ENCODE data around the gene GPR55.

DNA sequence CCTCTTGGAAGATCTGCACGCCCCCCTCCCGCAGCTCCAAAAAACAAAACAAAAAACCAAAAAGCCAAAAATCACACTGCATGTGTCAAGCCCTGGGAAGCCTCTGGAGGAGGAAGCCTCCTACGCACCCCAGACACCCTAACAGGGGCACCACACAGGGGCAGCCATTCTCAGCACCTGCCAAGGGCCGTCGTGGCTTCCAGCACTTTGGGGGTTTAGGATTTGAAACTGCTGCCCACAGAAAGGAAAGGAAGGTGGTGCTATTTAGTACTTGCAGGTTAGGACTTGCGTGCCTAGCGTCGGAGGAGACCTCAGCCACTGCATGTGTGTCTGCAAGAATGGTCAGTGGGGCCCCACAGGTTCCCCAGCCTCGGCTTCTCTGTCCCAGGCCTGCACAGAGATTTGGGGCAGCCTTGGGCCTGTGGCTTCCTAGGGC is 419 bp upstream of the GPR55 start:
- TF ChIP-seq, protein P1, sequence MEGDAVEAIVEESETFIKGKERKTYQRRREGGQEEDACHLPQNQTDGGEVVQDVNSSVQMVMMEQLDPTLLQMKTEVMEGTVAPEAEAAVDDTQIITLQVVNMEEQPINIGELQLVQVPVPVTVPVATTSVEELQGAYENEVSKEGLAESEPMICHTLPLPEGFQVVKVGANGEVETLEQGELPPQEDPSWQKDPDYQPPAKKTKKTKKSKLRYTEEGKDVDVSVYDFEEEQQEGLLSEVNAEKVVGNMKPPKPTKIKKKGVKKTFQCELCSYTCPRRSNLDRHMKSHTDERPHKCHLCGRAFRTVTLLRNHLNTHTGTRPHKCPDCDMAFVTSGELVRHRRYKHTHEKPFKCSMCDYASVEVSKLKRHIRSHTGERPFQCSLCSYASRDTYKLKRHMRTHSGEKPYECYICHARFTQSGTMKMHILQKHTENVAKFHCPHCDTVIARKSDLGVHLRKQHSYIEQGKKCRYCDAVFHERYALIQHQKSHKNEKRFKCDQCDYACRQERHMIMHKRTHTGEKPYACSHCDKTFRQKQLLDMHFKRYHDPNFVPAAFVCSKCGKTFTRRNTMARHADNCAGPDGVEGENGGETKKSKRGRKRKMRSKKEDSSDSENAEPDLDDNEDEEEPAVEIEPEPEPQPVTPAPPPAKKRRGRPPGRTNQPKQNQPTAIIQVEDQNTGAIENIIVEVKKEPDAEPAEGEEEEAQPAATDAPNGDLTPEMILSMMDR (IDR thresholded peaks at IDR 0.05; ENCODE audit: control extremely low read depth in 1 of 3, insufficient read depth in 1 of 3, low read depth in 1 of 3, low read length in 3 of 3) = no peak
- no peak for TF ChIP-seq RFX5 (IDR thresholded peaks at IDR 0.05; ENCODE audit: borderline replicate concordance, low read depth, low read length)
- TF ChIP-seq EZH2 (IDR thresholded peaks at IDR 0.05; ENCODE audit: low read depth, low read length, severe bottlenecking) = no peak
- TF ChIP-seq BCL11A (IDR thresholded peaks at IDR 0.05; ENCODE audit: low read depth in 2 of 2, low read length in 2 of 2) = no peak
- TF ChIP-seq POLR2A (IDR thresholded peaks at IDR 0.05; ENCODE audit: control extremely low read depth in 1 of 2, low read depth in 2 of 2, low read length in 2 of 2) = no peak

All from H1 (cell line).